ENCODE measurements around the gene TMEM62. TPM values are rescaled to one million over a fixed set of nuclear protein-coding genes. Genes with fewer than 3 reads are reported as not detected.

The TMEM62 gene
- polyA plus RNA-seq, 1 donor from 2014 or later: 8.7 TPM

DNA sequence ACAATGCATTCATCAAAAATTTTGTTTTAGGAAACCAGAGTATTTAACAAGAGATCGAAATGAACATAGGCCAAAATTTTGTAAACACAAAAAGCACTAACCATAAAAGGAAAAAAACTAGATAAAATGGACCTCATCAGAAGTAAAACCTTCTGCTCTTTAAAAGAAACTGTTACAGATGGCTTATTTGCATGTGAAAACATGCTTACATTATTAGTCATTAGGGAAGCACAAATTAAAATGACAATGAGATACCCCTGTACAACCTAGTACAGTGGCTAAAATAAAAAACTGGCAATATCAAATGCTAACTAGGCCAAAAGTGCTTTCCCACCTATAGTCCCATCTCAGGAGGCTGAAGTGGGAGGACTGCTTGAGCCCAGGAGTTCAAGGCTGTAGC lies 46.8 kb upstream of the TMEM62 start:
- no peak overlapping the region for H3K27ac ChIP-seq (ENCODE audit: low read length)
- peaks cover 3% of the 10 kb centered on the region for H3K27me3 ChIP-seq (ENCODE audit: insufficient read depth, low read depth, low read length)
- TF ChIP-seq MXI1 (conservative IDR thresholded peaks at IDR 0.05; ENCODE audit: poor library complexity, severe bottlenecking) (no peak), RAD21 (conservative IDR thresholded peaks at IDR 0.05) (no peak), SMC3 (conservative IDR thresholded peaks at IDR 0.05; ENCODE audit: poor library complexity) (no peak), POLR2AphosphoS5 (IDR thresholded peaks at IDR 0.05) (no peak)
- TF ChIP-seq, protein P1, sequence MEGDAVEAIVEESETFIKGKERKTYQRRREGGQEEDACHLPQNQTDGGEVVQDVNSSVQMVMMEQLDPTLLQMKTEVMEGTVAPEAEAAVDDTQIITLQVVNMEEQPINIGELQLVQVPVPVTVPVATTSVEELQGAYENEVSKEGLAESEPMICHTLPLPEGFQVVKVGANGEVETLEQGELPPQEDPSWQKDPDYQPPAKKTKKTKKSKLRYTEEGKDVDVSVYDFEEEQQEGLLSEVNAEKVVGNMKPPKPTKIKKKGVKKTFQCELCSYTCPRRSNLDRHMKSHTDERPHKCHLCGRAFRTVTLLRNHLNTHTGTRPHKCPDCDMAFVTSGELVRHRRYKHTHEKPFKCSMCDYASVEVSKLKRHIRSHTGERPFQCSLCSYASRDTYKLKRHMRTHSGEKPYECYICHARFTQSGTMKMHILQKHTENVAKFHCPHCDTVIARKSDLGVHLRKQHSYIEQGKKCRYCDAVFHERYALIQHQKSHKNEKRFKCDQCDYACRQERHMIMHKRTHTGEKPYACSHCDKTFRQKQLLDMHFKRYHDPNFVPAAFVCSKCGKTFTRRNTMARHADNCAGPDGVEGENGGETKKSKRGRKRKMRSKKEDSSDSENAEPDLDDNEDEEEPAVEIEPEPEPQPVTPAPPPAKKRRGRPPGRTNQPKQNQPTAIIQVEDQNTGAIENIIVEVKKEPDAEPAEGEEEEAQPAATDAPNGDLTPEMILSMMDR (IDR thresholded peaks at IDR 0.05; ENCODE audit: poor library complexity, severe bottlenecking): no peak
- no peak overlapping the region for H3K4me2 ChIP-seq (ENCODE audit: low read length)
- H3F3A ChIP-seq (ENCODE audit: insufficient read depth, low read length, poor library complexity, severe bottlenecking): no peaks in the 10 kb centered on the region
- no peaks in the 10 kb centered on the region for H3K9me3 ChIP-seq (ENCODE audit: low read length)
- H3K4me3 ChIP-seq (ENCODE audit: low read length): no peak overlapping the region
- H3K9ac ChIP-seq (ENCODE audit: low read length): no peak overlapping the region
- H3K79me2 ChIP-seq (replicated peaks; ENCODE audit: insufficient read depth, low read length): peaks cover 16% of the 10 kb centered on the region
- H3K9me2 ChIP-seq (ENCODE audit: insufficient read depth, low read length): no peaks in the 10 kb centered on the region
- no peaks in the 10 kb centered on the region for H4K20me1 ChIP-seq (ENCODE audit: insufficient read depth)
- H2AFZ ChIP-seq (ENCODE audit: low read depth, low read length): no peak overlapping the region
- peaks cover 10% of the 10 kb centered on the region for H3K36me3 ChIP-seq (ENCODE audit: insufficient read depth, low read length)

DNA sequence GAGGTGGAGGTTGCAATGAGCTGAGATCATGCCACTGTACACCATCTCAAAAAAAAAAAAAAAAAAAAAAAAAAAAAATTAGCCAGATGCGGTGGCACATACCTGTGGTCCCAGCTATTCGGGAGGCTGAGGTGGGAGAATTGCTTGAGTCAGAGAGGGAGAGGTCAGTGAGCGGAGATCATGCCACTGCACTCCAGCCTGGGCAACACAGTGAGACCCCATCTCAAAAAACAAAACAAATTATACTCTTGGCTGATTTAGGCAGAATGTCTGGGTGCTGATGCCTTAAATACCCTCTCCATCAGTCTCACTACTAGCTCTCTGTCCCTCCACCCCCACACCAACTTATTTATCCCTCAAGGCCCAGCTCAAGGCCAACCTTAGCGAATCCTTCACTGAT lies 41.5 kb upstream of the TMEM62 start:
- Histone ChIP-seq H3K9me2 (ENCODE audit: insufficient read depth, low read length) (no peaks in the 10 kb centered on the region), H3K27ac (ENCODE audit: low read length) (no peak overlapping the region), H3K9ac (ENCODE audit: low read length) (no peak overlapping the region), H3F3A (ENCODE audit: insufficient read depth, low read length, poor library complexity, severe bottlenecking) (no peaks in the 10 kb centered on the region), H3K4me2 (ENCODE audit: low read length) (no peak overlapping the region), H2AFZ (ENCODE audit: low read depth, low read length) (no peak overlapping the region), H3K4me3 (ENCODE audit: low read length) (no peak overlapping the region), H4K20me1 (ENCODE audit: insufficient read depth) (no peaks in the 10 kb centered on the region), H3K79me2 (replicated peaks; ENCODE audit: insufficient read depth, low read length) (peaks cover 21% of the 10 kb centered on the region), H3K36me3 (ENCODE audit: insufficient read depth, low read length) (no peaks in the 10 kb centered on the region), H3K27me3 (ENCODE audit: insufficient read depth, low read depth, low read length) (peaks cover 3% of the 10 kb centered on the region), H3K9me3 (ENCODE audit: low read length) (no peaks in the 10 kb centered on the region)
- no peak for TF ChIP-seq EZH2 (IDR thresholded peaks at IDR 0.05; ENCODE audit: borderline replicate concordance, insufficient read depth, low read length, poor library complexity, severe bottlenecking)
- TF ChIP-seq MXI1 (conservative IDR thresholded peaks at IDR 0.05; ENCODE audit: poor library complexity, severe bottlenecking): no peak
- TF ChIP-seq, protein P1 (IDR thresholded peaks at IDR 0.05; ENCODE audit: poor library complexity, severe bottlenecking): no peak
- no peak for TF ChIP-seq RAD21 (conservative IDR thresholded peaks at IDR 0.05)
- no peak for TF ChIP-seq SMC3 (conservative IDR thresholded peaks at IDR 0.05; ENCODE audit: poor library complexity)
- TF ChIP-seq TAF1 (IDR thresholded peaks at IDR 0.05; ENCODE audit: low read depth): no peak
- TF ChIP-seq, protein P2, sequence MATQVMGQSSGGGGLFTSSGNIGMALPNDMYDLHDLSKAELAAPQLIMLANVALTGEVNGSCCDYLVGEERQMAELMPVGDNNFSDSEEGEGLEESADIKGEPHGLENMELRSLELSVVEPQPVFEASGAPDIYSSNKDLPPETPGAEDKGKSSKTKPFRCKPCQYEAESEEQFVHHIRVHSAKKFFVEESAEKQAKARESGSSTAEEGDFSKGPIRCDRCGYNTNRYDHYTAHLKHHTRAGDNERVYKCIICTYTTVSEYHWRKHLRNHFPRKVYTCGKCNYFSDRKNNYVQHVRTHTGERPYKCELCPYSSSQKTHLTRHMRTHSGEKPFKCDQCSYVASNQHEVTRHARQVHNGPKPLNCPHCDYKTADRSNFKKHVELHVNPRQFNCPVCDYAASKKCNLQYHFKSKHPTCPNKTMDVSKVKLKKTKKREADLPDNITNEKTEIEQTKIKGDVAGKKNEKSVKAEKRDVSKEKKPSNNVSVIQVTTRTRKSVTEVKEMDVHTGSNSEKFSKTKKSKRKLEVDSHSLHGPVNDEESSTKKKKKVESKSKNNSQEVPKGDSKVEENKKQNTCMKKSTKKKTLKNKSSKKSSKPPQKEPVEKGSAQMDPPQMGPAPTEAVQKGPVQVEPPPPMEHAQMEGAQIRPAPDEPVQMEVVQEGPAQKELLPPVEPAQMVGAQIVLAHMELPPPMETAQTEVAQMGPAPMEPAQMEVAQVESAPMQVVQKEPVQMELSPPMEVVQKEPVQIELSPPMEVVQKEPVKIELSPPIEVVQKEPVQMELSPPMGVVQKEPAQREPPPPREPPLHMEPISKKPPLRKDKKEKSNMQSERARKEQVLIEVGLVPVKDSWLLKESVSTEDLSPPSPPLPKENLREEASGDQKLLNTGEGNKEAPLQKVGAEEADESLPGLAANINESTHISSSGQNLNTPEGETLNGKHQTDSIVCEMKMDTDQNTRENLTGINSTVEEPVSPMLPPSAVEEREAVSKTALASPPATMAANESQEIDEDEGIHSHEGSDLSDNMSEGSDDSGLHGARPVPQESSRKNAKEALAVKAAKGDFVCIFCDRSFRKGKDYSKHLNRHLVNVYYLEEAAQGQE (IDR thresholded peaks at IDR 0.05; ENCODE audit: borderline replicate concordance): no peak
- no peak for TF ChIP-seq EP300 (conservative IDR thresholded peaks at IDR 0.05; ENCODE audit: poor library complexity, severe bottlenecking)
- TF ChIP-seq POLR2AphosphoS5 (IDR thresholded peaks at IDR 0.05): no peak
